Right lobe of liver (tissue), 4 donors: ENCODE measurements around the gene MAST2.

Experiments
- CTCF ChIP-seq, 4 donors: fragments of 200-600 bp in 3 of 4; fragments of 450-650 bp in 1 of 4; IDR thresholded peaks; one replicate each; pipeline versions ENCODE4 v1.5.1 to v1.8.0; 2016 to 2022; ENCODE audit warnings: antibody characterized with exemption in 4 of 4, mild to moderate bottlenecking in 2 of 4
- POLR2A ChIP-seq: fragments of 450-650 bp; IDR thresholded peaks from one replicate; pipeline ENCODE4 v1.6.1; 2017; ENCODE audit warnings: antibody characterized with exemption, mild to moderate bottlenecking
- donor health status: DM: no; HTN: no; CAD: no.
- donor health status: DM: no; HTN: no; CAD: no.
- donor health status: DM: no; HTN: yes; CAD: no.

DNA sequence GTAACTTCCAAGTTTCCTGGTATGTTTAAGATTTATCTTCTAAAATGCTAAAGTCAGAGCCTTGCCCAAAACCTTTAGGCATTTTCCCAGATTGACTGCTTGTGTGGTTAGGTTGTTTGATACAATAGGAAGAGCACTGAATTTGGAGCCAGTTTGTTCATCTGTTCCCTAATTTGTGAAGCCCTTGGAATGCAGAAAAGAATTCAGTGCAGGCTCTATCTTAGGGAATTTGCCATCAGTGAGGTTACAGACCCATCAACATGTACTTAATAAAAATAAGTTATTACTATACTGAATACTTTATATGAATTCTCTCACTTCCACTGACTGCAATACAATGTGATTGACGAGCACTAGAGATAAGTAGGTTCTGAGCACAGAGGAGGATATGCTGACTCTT lies 208.8 kb downstream of the MAST2 start:
- TF ChIP-seq CTCF (IDR thresholded peaks at IDR 0.05) (no peak), POLR2A (no peak)
